WTC11 (cell line): Measurements from ENCODE around the gene ARMC8. TPM values are rescaled to one million over a fixed set of nuclear protein-coding genes. Genes with fewer than 3 reads are reported as not detected.

Source experiments
- ATAC-seq: fragments of 200-7000 bp; cut with Tn5 transposase; 2 replicates; pipeline ENCODE4 v1.10.0; 2021; ENCODE audit warnings: mild to moderate bottlenecking, moderate library complexity
- CTCF ChIA-PET: fragments of 300-600 bp; sonication (Branson Sonifier 250); formaldehyde crosslinking; loops from one replicate; lab custom pipeline; 2021; ENCODE audit warnings: antibody characterized with exemption; lab: Charles Lee
- POLR2A ChIA-PET: fragments of 350-600 bp; sonication (Branson Sonifier 250); formaldehyde crosslinking; loops from one replicate; lab custom pipeline; 2021; ENCODE audit warnings: antibody characterized with exemption; lab: Charles Lee
- DNase-seq: peaks from one replicate; pipeline ENCODE4 v3.0.0; 2021; ENCODE audit warnings: low spot score
- H3K27ac Mint-ChIP-seq: 2 replicates; pipeline ENCODE4 v1.8.0; 2021; ENCODE audit warnings: mixed read lengths
- H3K27me3 Mint-ChIP-seq: 2 replicates; pipeline ENCODE4 v1.8.0; 2021; ENCODE audit warnings: low read depth, mild to moderate bottlenecking, moderate library complexity, mixed read lengths
- H3K36me3 Mint-ChIP-seq: 2 replicates; pipeline ENCODE4 v1.8.0; 2021; ENCODE audit warnings: mixed read lengths
- H3K4me1 Mint-ChIP-seq: 2 replicates; pipeline ENCODE4 v1.8.0; 2022; ENCODE audit warnings: mixed read lengths
- H3K4me3 Mint-ChIP-seq: 2 replicates; pipeline ENCODE4 v1.8.0; 2021; ENCODE audit warnings: mild to moderate bottlenecking, moderate library complexity, mixed read lengths
- H3K9me3 Mint-ChIP-seq: 2 replicates; pipeline ENCODE4 v1.8.0; 2021; ENCODE audit warnings: mixed read lengths
- ATF1 ChIP-seq: sonication (generic); formaldehyde crosslinking; IDR thresholded peaks from 2 replicates; pipeline ENCODE4 v1.8.1; 2023; ENCODE audit warnings: mild to moderate bottlenecking, moderate library complexity, missing genetic modification reagents
- CREB1 ChIP-seq: sonication (generic); formaldehyde crosslinking; IDR thresholded peaks from 2 replicates; pipeline ENCODE4 v1.8.0; 2023; ENCODE audit warnings: mild to moderate bottlenecking, missing genetic modification reagents
- CREM ChIP-seq: sonication (generic); formaldehyde crosslinking; IDR thresholded peaks from 2 replicates; pipeline ENCODE4 v1.8.1; 2022; ENCODE audit warnings: mild to moderate bottlenecking, missing genetic modification reagents, moderate library complexity
- ELF4 ChIP-seq: sonication (generic); formaldehyde crosslinking; IDR thresholded peaks from 2 replicates; pipeline ENCODE4 v1.8.1; 2022; ENCODE audit warnings: low read depth, mild to moderate bottlenecking, moderate library complexity, missing genetic modification reagents
- MXD4 ChIP-seq: fragments of 250-450 bp; sonication (Bioruptor Pico); IDR thresholded peaks from 2 replicates; pipeline ENCODE4 v1.8.0; 2021; ENCODE audit warnings: mild to moderate bottlenecking, moderate library complexity, borderline replicate concordance
- NR2C2 ChIP-seq: sonication (generic); formaldehyde crosslinking; IDR thresholded peaks from 2 replicates; pipeline ENCODE4 v1.8.0; 2022; ENCODE audit warnings: mild to moderate bottlenecking, missing genetic modification reagents
- SMAD4 ChIP-seq: sonication (generic); formaldehyde crosslinking; IDR thresholded peaks from 2 replicates; pipeline ENCODE4 v1.8.0; 2022; ENCODE audit warnings: mild to moderate bottlenecking, missing genetic modification reagents
- SOX15 ChIP-seq: fragments of 250-450 bp; sonication (Bioruptor Pico); IDR thresholded peaks from 2 replicates; pipeline ENCODE4 v1.9.0; 2021; ENCODE audit warnings: mild to moderate bottlenecking
- SP1 ChIP-seq: sonication (generic); formaldehyde crosslinking; conservative IDR thresholded peaks from 2 replicates; pipeline ENCODE4 v1.8.1; 2022; ENCODE audit warnings: missing genetic modification reagents
- ZNF263 ChIP-seq: sonication (generic); formaldehyde crosslinking; IDR thresholded peaks from 2 replicates; pipeline ENCODE4 v1.8.1; 2022; ENCODE audit warnings: low read depth, mild to moderate bottlenecking, moderate library complexity, missing genetic modification reagents
- ZNF281 ChIP-seq: sonication (generic); formaldehyde crosslinking; IDR thresholded peaks from 2 replicates; pipeline ENCODE4 v1.8.0; 2023; ENCODE audit warnings: mild to moderate bottlenecking, missing genetic modification reagents
- ZNF396 ChIP-seq: fragments of 250-450 bp; sonication (Bioruptor Pico); IDR thresholded peaks from 2 replicates; pipeline ENCODE4 v1.8.0; 2021; ENCODE audit warnings: mild to moderate bottlenecking, moderate library complexity, borderline replicate concordance
- total RNA-seq: library from RNA; stranded (reverse); gene quantifications from 3 replicates; pipeline ENCODE4 v1.2.3, GENCODE V29; 2021
- TF ChIP-seq, protein P1 (sequence below): sonication (generic); formaldehyde crosslinking; IDR thresholded peaks from 2 replicates; pipeline ENCODE4 v1.8.0; 2022; ENCODE audit warnings: mild to moderate bottlenecking, missing genetic modification reagents
- TF ChIP-seq, protein P2 (sequence below): sonication (generic); formaldehyde crosslinking; IDR thresholded peaks from 2 replicates; pipeline ENCODE4 v1.8.0; 2022; ENCODE audit warnings: missing genetic modification reagents
- TF ChIP-seq, protein P3 (sequence below): fragments of 250-450 bp; sonication (Bioruptor Pico); IDR thresholded peaks from 2 replicates; pipeline ENCODE4 v1.9.0; 2021; ENCODE audit warnings: mild to moderate bottlenecking
- TF ChIP-seq, protein P4 (sequence below): sonication (generic); formaldehyde crosslinking; IDR thresholded peaks from 2 replicates; pipeline ENCODE4 v1.8.1; 2022; ENCODE audit warnings: mild to moderate bottlenecking, missing genetic modification reagents, moderate library complexity, borderline replicate concordance
- TF ChIP-seq, protein P5 (sequence below): sonication (generic); formaldehyde crosslinking; IDR thresholded peaks from 2 replicates; pipeline ENCODE4 v1.8.0; 2023; ENCODE audit warnings: missing genetic modification reagents, mild to moderate bottlenecking, borderline replicate concordance

The ARMC8 gene
- total RNA-seq, 1 experiment from 2014 or later, result 44.9 TPM

- TF ChIP-seq CREM (CRISPR knock-in tag), result no peak
- TF ChIP-seq CREB1 (CRISPR knock-in tag), result no peak
- TF ChIP-seq, protein P1, sequence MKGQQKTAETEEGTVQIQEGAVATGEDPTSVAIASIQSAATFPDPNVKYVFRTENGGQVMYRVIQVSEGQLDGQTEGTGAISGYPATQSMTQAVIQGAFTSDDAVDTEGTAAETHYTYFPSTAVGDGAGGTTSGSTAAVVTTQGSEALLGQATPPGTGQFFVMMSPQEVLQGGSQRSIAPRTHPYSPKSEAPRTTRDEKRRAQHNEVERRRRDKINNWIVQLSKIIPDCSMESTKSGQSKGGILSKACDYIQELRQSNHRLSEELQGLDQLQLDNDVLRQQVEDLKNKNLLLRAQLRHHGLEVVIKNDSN (CRISPR knock-in tag), result no peak
- no peak for TF ChIP-seq ZNF396 (CRISPR knock-in tag)
- TF ChIP-seq MXD4 (CRISPR knock-in tag), result no peak
- no peak for TF ChIP-seq NR2C2 (CRISPR knock-in tag)
- TF ChIP-seq SP1 (CRISPR knock-in tag), result no peak
- no peak for TF ChIP-seq ATF1 (CRISPR knock-in tag)
- no peak for TF ChIP-seq ZNF263 (CRISPR knock-in tag)
- TF ChIP-seq, protein P2, sequence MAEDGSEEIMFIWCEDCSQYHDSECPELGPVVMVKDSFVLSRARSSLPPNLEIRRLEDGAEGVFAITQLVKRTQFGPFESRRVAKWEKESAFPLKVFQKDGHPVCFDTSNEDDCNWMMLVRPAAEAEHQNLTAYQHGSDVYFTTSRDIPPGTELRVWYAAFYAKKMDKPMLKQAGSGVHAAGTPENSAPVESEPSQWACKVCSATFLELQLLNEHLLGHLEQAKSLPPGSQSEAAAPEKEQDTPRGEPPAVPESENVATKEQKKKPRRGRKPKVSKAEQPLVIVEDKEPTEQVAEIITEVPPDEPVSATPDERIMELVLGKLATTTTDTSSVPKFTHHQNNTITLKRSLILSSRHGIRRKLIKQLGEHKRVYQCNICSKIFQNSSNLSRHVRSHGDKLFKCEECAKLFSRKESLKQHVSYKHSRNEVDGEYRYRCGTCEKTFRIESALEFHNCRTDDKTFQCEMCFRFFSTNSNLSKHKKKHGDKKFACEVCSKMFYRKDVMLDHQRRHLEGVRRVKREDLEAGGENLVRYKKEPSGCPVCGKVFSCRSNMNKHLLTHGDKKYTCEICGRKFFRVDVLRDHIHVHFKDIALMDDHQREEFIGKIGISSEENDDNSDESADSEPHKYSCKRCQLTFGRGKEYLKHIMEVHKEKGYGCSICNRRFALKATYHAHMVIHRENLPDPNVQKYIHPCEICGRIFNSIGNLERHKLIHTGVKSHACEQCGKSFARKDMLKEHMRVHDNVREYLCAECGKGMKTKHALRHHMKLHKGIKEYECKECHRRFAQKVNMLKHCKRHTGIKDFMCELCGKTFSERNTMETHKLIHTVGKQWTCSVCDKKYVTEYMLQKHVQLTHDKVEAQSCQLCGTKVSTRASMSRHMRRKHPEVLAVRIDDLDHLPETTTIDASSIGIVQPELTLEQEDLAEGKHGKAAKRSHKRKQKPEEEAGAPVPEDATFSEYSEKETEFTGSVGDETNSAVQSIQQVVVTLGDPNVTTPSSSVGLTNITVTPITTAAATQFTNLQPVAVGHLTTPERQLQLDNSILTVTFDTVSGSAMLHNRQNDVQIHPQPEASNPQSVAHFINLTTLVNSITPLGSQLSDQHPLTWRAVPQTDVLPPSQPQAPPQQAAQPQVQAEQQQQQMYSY (CRISPR knock-in tag), result no peak
- TF ChIP-seq, all 79 proteins: peak for 0
- H3K27ac Mint-ChIP-seq, result no peak overlapping the region
- no peak for DNase-seq
- ChIA-PET CTCF (no interaction called here), POLR2A (no interaction called here)
- no peaks in the 10 kb centered on the region for H3K4me1 Mint-ChIP-seq
- no peaks in the 10 kb centered on the region for H3K9me3 Mint-ChIP-seq
- H3K27me3 Mint-ChIP-seq, result no peaks in the 10 kb centered on the region; the same call in 1 of the 2 replicates
- ATAC-seq, result no peak
- no peak overlapping the region for H3K4me3 Mint-ChIP-seq
- peaks cover 37% of the 10 kb centered on the region for H3K36me3 Mint-ChIP-seq
These were observed 109.5 kb downstream of the ARMC8 start for GRCh38 chr3:138296639-138297038.

- no peak overlapping the region for H3K27ac Mint-ChIP-seq
- ATAC-seq, result no peak
- H3K27me3 Mint-ChIP-seq, result no peaks in the 10 kb centered on the region; the same call in 1 of the 2 replicates
- no peak overlapping the region for H3K4me3 Mint-ChIP-seq
- TF ChIP-seq, protein P3, sequence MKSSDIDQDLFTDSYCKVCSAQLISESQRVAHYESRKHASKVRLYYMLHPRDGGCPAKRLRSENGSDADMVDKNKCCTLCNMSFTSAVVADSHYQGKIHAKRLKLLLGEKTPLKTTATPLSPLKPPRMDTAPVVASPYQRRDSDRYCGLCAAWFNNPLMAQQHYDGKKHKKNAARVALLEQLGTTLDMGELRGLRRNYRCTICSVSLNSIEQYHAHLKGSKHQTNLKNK (CRISPR knock-in tag), result no peak
- TF ChIP-seq, protein P4, sequence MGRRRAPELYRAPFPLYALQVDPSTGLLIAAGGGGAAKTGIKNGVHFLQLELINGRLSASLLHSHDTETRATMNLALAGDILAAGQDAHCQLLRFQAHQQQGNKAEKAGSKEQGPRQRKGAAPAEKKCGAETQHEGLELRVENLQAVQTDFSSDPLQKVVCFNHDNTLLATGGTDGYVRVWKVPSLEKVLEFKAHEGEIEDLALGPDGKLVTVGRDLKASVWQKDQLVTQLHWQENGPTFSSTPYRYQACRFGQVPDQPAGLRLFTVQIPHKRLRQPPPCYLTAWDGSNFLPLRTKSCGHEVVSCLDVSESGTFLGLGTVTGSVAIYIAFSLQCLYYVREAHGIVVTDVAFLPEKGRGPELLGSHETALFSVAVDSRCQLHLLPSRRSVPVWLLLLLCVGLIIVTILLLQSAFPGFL (CRISPR knock-in tag), result no peak
- TF ChIP-seq, all 79 proteins: peak for 0
- ChIA-PET POLR2A (no interaction called here), CTCF (no interaction called here)
- Mint-ChIP-seq H3K4me1 (no peaks in the 10 kb centered on the region), H3K9me3 (no peaks in the 10 kb centered on the region), H3K36me3 (peaks cover 35% of the 10 kb centered on the region)
- DNase-seq, result no peak
These were observed 110.0 kb downstream of the ARMC8 start for GRCh38 chr3:138297059-138297607.

DNA sequence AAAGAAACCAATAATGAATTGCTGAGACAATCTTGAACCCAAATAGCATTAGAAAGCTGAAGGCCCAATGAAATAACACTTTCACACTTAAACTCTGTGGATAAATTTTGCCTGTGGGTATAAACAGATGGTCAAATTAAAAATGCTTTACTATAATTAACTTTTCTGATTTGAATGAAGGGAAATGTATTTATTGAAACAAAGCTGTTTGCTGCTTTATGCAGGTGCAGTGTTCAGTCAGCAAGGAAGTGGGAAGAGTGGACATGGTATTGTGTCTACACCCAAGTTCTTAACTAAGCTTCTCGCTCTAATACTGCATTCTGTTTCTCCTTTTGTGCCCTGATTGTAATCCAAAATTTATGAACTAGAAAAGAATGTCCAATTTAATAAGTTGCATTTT is 110.8 kb downstream of the ARMC8 start:
- CTCF ChIA-PET, result no interaction called here
- TF ChIP-seq, protein P5, sequence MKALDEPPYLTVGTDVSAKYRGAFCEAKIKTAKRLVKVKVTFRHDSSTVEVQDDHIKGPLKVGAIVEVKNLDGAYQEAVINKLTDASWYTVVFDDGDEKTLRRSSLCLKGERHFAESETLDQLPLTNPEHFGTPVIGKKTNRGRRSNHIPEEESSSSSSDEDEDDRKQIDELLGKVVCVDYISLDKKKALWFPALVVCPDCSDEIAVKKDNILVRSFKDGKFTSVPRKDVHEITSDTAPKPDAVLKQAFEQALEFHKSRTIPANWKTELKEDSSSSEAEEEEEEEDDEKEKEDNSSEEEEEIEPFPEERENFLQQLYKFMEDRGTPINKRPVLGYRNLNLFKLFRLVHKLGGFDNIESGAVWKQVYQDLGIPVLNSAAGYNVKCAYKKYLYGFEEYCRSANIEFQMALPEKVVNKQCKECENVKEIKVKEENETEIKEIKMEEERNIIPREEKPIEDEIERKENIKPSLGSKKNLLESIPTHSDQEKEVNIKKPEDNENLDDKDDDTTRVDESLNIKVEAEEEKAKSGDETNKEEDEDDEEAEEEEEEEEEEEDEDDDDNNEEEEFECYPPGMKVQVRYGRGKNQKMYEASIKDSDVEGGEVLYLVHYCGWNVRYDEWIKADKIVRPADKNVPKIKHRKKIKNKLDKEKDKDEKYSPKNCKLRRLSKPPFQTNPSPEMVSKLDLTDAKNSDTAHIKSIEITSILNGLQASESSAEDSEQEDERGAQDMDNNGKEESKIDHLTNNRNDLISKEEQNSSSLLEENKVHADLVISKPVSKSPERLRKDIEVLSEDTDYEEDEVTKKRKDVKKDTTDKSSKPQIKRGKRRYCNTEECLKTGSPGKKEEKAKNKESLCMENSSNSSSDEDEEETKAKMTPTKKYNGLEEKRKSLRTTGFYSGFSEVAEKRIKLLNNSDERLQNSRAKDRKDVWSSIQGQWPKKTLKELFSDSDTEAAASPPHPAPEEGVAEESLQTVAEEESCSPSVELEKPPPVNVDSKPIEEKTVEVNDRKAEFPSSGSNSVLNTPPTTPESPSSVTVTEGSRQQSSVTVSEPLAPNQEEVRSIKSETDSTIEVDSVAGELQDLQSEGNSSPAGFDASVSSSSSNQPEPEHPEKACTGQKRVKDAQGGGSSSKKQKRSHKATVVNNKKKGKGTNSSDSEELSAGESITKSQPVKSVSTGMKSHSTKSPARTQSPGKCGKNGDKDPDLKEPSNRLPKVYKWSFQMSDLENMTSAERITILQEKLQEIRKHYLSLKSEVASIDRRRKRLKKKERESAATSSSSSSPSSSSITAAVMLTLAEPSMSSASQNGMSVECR, result no peak
- no peak for TF ChIP-seq SOX15 (CRISPR knock-in tag)
- TF ChIP-seq ZNF281 (CRISPR knock-in tag), result no peak
- TF ChIP-seq SMAD4, result no peak
- TF ChIP-seq, protein P4 (CRISPR knock-in tag), result no peak
- no peak for TF ChIP-seq ELF4 (CRISPR knock-in tag)
- TF ChIP-seq MXD4 (CRISPR knock-in tag), result no peak

More for the DNA sequence above, 110.8 kb downstream of the ARMC8 start:
- H3K36me3 Mint-ChIP-seq, result peaks cover 35% of the 10 kb centered on the region
- no peaks in the 10 kb centered on the region for H3K4me1 Mint-ChIP-seq
- ATAC-seq (no peak), DNase-seq (no peak)
- POLR2A ChIA-PET, result no interaction called here
- H3K9me3 Mint-ChIP-seq, result no peaks in the 10 kb centered on the region
- H3K27ac Mint-ChIP-seq, result no peak overlapping the region
- H3K4me3 Mint-ChIP-seq, result no peak overlapping the region
- no peaks in the 10 kb centered on the region; the same call in 1 of the 2 replicates for H3K27me3 Mint-ChIP-seq
